CD14-positive monocyte (primary cell): ENCODE data around the gene TREML4. TPM values are rescaled to one million over a fixed set of nuclear protein-coding genes. Genes with fewer than 3 reads are reported as not detected.

Experiments
- DNase-seq, 3 donors: peaks; one replicate each; pipeline ENCODE4 v3.0.0-alpha.2; 2011 to 2022
- H2AFZ ChIP-seq: 2 replicates; pipeline ENCODE4 v1.6.0; 2012; ENCODE audit warnings: mild to moderate bottlenecking, low read depth, low read length, inconsistent platforms; ENCODE audit not compliant: insufficient read depth, poor library complexity, severe bottlenecking
- H3K27ac ChIP-seq, 2 donors: 1 replicate in 1 of 2; 2 replicates in 1 of 2; pipeline ENCODE4 v1.5.1; 2012 to 2013; ENCODE audit warnings: low read length in 2 of 2, control low read depth in 1 of 2, inconsistent platforms in 1 of 2, low read depth in 1 of 2, mild to moderate bottlenecking in 1 of 2
- H3K27me3 ChIP-seq, 2 donors: one replicate each; pipeline versions ENCODE4 v1.6.0 to v1.6.1; 2011 to 2013; ENCODE audit warnings: low read length in 2 of 2; ENCODE audit not compliant: control insufficient read depth in 2 of 2, insufficient read depth in 2 of 2
- H3K36me3 ChIP-seq, 2 donors: replicated peaks in 1 of 2; 1 replicate in 1 of 2; 2 replicates in 1 of 2; pipeline versions ENCODE4 v1.5.1 to v1.6.1; 2012 to 2013; ENCODE audit warnings: low read length in 2 of 2, control low read depth in 1 of 2, inconsistent platforms in 1 of 2, mild to moderate bottlenecking in 1 of 2; ENCODE audit not compliant: insufficient read depth in 2 of 2, control insufficient read depth in 1 of 2
- H3K4me1 ChIP-seq, 2 donors: 1 replicate in 1 of 2; 2 replicates in 1 of 2; pipeline versions ENCODE4 v1.5.1 to v1.6.1; 2012 to 2013; ENCODE audit warnings: low read length in 2 of 2, control low read depth in 1 of 2, inconsistent platforms in 1 of 2, mild to moderate bottlenecking in 1 of 2, moderate library complexity in 1 of 2; ENCODE audit not compliant: insufficient read depth in 2 of 2, control insufficient read depth in 1 of 2
- H3K4me2 ChIP-seq: replicated peaks from 2 replicates; pipeline ENCODE3; 2012; ENCODE audit warnings: low read length, moderate library complexity, mild to moderate bottlenecking; ENCODE audit not compliant: poor library complexity, severe bottlenecking; ENCODE audit errors: extremely low read depth
- H3K4me3 ChIP-seq, 3 experiments: fragments of 200-600 bp in 1 of 3; sonication (generic) in 1 of 3; replicated peaks in 1 of 3; 1 replicate in 2 of 3; 2 replicates in 1 of 3; pipeline ENCODE4 v1.5.1; 2011 to 2013; ENCODE audit warnings: low read length in 3 of 3, mild to moderate bottlenecking in 3 of 3, control low read depth in 2 of 3, low read depth in 2 of 3, inconsistent platforms in 1 of 3, moderate library complexity in 1 of 3
- H3K79me2 ChIP-seq: 2 replicates; pipeline ENCODE4 v1.6.0; 2012; ENCODE audit warnings: mild to moderate bottlenecking, control low read depth, inconsistent platforms, low read length, moderate library complexity; ENCODE audit not compliant: insufficient read depth
- H3K9ac ChIP-seq: 2 replicates; pipeline ENCODE4 v1.6.0; 2017; ENCODE audit warnings: low read length, mild to moderate bottlenecking; ENCODE audit not compliant: insufficient read depth, poor library complexity, severe bottlenecking
- H3K9me3 ChIP-seq, 2 donors: replicated peaks in 1 of 2; 1 replicate in 1 of 2; 2 replicates in 1 of 2; pipeline versions ENCODE4 v1.5.1 to v1.6.1; 2012 to 2013; ENCODE audit warnings: low read length in 2 of 2, control low read depth in 1 of 2; ENCODE audit not compliant: control insufficient read depth in 1 of 2, insufficient read depth in 1 of 2
- H4K20me1 ChIP-seq: 2 replicates; pipeline ENCODE4 v1.6.0; 2012; ENCODE audit warnings: mild to moderate bottlenecking, low read length, control low read depth, moderate library complexity; ENCODE audit not compliant: insufficient read depth
- H3K27ac Mint-ChIP-seq, 7 donors: one replicate each; pipeline ENCODE4 v1.8.0; 2020; ENCODE audit warnings: mild to moderate bottlenecking in 7 of 7, mixed read lengths in 7 of 7, moderate library complexity in 6 of 7, inconsistent platforms in 2 of 7
- H3K27me3 Mint-ChIP-seq, 3 donors: one replicate each; pipeline ENCODE4 v1.8.0; 2021 to 2022; ENCODE audit warnings: low read depth in 3 of 3, mild to moderate bottlenecking in 3 of 3, mixed read lengths in 3 of 3, moderate library complexity in 3 of 3, inconsistent platforms in 1 of 3
- H3K36me3 Mint-ChIP-seq, 2 donors: one replicate each; pipeline ENCODE4 v1.8.0; 2020; ENCODE audit warnings: mixed read lengths in 2 of 2, inconsistent platforms in 1 of 2, mild to moderate bottlenecking in 1 of 2
- H3K4me1 Mint-ChIP-seq: one replicate; pipeline ENCODE4 v1.8.0; 2020; ENCODE audit warnings: mild to moderate bottlenecking, mixed read lengths
- H3K4me3 Mint-ChIP-seq, 2 donors: one replicate each; pipeline ENCODE4 v1.8.0; 2020; ENCODE audit warnings: mild to moderate bottlenecking in 2 of 2, mixed read lengths in 2 of 2, moderate library complexity in 1 of 2
- H3K9me3 Mint-ChIP-seq, 7 donors: one replicate each; pipeline ENCODE4 v1.8.0; 2020 to 2022; ENCODE audit warnings: mixed read lengths in 7 of 7, mild to moderate bottlenecking in 6 of 7, moderate library complexity in 6 of 7, inconsistent platforms in 2 of 7
- WGBS: methylation state at CpG from one replicate; pipeline ENCODE4 v1.1.5; 2013; ENCODE audit warnings: missing lambda C conversion rate; ENCODE audit not compliant: insufficient coverage; 5-methylcytosine and 5-hydroxymethylcytosine counted together
- intact Hi-C, 2 donors: fragments of 100-400 bp; cut with micrococcal nuclease; formaldehyde crosslinking; loops; one replicate each; pipeline versions ENCODE4 v1.15.0 to v1.15.1; 2023
- polyA plus RNA-seq, 3 donors: library from polyadenylated mRNA; depleted of rRNA in 1 of 3; unstranded in 2 of 3; stranded (reverse) in 1 of 3; fragments of 300-500 nt in 2 of 3; fragments of >200 nt in 1 of 3; fragmentation: Illumina TruSeq in 2 of 3; gene quantifications; 1 replicate in 2 of 3; 2 replicates in 1 of 3; pipeline ENCODE4 v1.2.3, GENCODE V29; 2012 to 2021
- TF ChIP-seq, protein P1 (sequence below): fragments of 200-600 bp; IDR thresholded peaks from one replicate; pipeline ENCODE4 v1.8.0; 2022; ENCODE audit warnings: antibody characterized with exemption, mild to moderate bottlenecking

TREML4 gene
- polyA plus RNA-seq, 3 donors, result not detected

- no peak overlapping the region for H3K4me2 ChIP-seq
- H3K4me1 Mint-ChIP-seq, result peaks cover 70% of the 10 kb centered on the region
- H3K4me3 Mint-ChIP-seq, result no peak overlapping the region
- H3K79me2 ChIP-seq, result no peaks in the 10 kb centered on the region
- DNase-seq, result no peak
- WGBS, result 100% methylated on average over 1 of the region's 1 CpG
- H3K36me3 Mint-ChIP-seq, result peaks cover 13 to 34% of the 10 kb centered on the region in 2 donors
- H3K4me1 ChIP-seq, result peaks cover 50 to 66% of the 10 kb centered on the region in 2 donors
- H3K9ac ChIP-seq, result no peak overlapping the region
- no peak overlapping the region for H2AFZ ChIP-seq
- peak overlapping the region; percentile 98 to 100 (median 99) for H3K27ac Mint-ChIP-seq
- H3K27ac ChIP-seq, result peak overlapping the region; percentile 95 to 98
- H3K27me3 Mint-ChIP-seq, result peaks cover 2 to 4% (median 3%) of the 10 kb centered on the region in 3 donors
- intact Hi-C loops, result loop anchor here (5.0 to 10.0 kb wide), 4 partner anchors 103 to 126 kb away; partner anchors contain the start of genes TREM1 (in 2 of the 2), NFYA (in 1 of the 2) and OARD1 (in 1 of the 2)
- no peaks in the 10 kb centered on the region for H3K27me3 ChIP-seq
- H3K36me3 ChIP-seq, result no peaks in the 10 kb centered on the region
- H3K9me3 ChIP-seq, result no peaks in the 10 kb centered on the region
- TF ChIP-seq, protein P1, sequence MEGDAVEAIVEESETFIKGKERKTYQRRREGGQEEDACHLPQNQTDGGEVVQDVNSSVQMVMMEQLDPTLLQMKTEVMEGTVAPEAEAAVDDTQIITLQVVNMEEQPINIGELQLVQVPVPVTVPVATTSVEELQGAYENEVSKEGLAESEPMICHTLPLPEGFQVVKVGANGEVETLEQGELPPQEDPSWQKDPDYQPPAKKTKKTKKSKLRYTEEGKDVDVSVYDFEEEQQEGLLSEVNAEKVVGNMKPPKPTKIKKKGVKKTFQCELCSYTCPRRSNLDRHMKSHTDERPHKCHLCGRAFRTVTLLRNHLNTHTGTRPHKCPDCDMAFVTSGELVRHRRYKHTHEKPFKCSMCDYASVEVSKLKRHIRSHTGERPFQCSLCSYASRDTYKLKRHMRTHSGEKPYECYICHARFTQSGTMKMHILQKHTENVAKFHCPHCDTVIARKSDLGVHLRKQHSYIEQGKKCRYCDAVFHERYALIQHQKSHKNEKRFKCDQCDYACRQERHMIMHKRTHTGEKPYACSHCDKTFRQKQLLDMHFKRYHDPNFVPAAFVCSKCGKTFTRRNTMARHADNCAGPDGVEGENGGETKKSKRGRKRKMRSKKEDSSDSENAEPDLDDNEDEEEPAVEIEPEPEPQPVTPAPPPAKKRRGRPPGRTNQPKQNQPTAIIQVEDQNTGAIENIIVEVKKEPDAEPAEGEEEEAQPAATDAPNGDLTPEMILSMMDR, result no peak
- H3K9me3 Mint-ChIP-seq, result peaks cover 0 to 5% (median 0%) of the 10 kb centered on the region in 7 donors
- H3K4me3 ChIP-seq, result no peak overlapping the region
- H4K20me1 ChIP-seq, result no peaks in the 10 kb centered on the region
Measured at GRCh38 chr6:41181566-41181965, 46.6 kb upstream of the TREML4 start.

- peaks cover 0 to 2% (median 2%) of the 10 kb centered on the region in 3 donors for H3K27me3 Mint-ChIP-seq
- H3K4me3 Mint-ChIP-seq, result peak overlapping the region in 1 of 2 donors; percentile 75
- H3K27ac ChIP-seq, result peak overlapping the region; percentile 95 to 98
- 56% methylated on average over 3 of the region's 4 CpGs for WGBS
- peaks cover 58 to 72% of the 10 kb centered on the region in 2 donors for H3K4me1 ChIP-seq
- no peak overlapping the region for H3K4me3 ChIP-seq
- H3K9me3 ChIP-seq, result no peaks in the 10 kb centered on the region
- H3K9me3 Mint-ChIP-seq, result peaks cover 0 to 5% (median 0%) of the 10 kb centered on the region in 7 donors
- TF ChIP-seq, protein P1, result peak; percentile 30
- no peaks in the 10 kb centered on the region for H3K79me2 ChIP-seq
- peak overlapping the region; percentile 98 to 100 (median 99) for H3K27ac Mint-ChIP-seq
- H3K36me3 ChIP-seq, result no peaks in the 10 kb centered on the region
- H2AFZ ChIP-seq, result peak overlapping the region; percentile 7
- H3K4me2 ChIP-seq, result peak overlapping the region; percentile 29
- no peaks in the 10 kb centered on the region for H3K27me3 ChIP-seq
- no peaks in the 10 kb centered on the region for H4K20me1 ChIP-seq
- H3K4me1 Mint-ChIP-seq, result peaks cover 73% of the 10 kb centered on the region
- DNase-seq, result peak; percentile 94 to 97 (median 97)
- intact Hi-C loops, result loop anchor here (5.0 to 10.0 kb wide), 4 partner anchors 102 to 125 kb away; partner anchors contain the start of genes TREM1 (in 2 of the 2), NFYA (in 1 of the 2) and OARD1 (in 1 of the 2)
- peaks cover 13 to 34% of the 10 kb centered on the region in 2 donors for H3K36me3 Mint-ChIP-seq
- peak overlapping the region; percentile 64 for H3K9ac ChIP-seq
Measured at GRCh38 chr6:41182069-41183034, 45.8 kb upstream of the TREML4 start.
